Osteocyte (in vitro differentiated cells): Measurements from ENCODE around the gene ZNF432. TPM values are rescaled to one million over a fixed set of nuclear protein-coding genes. Genes with fewer than 3 reads are reported as not detected.
"Not testable (repeated sequence)": the region's sequence is repeated elsewhere in the genome, so short reads cannot be mapped to it uniquely, and the experiment has no call there.

Experiments used
- DNase-seq: peaks from one replicate; pipeline ENCODE4 v3.0.0; 2021; ENCODE audit warnings: mixed read lengths; ENCODE audit not compliant: unreplicated experiment; ENCODE audit errors: extremely low spot score
- H3K27ac Mint-ChIP-seq: one replicate; pipeline ENCODE4 v1.8.0; 2021; ENCODE audit warnings: mild to moderate bottlenecking, mixed read lengths; ENCODE audit not compliant: unreplicated experiment
- H3K27me3 Mint-ChIP-seq: one replicate; pipeline ENCODE4 v1.8.0; 2021; ENCODE audit warnings: mixed read lengths; ENCODE audit not compliant: unreplicated experiment
- H3K36me3 Mint-ChIP-seq: one replicate; pipeline ENCODE4 v1.8.0; 2021; ENCODE audit warnings: mixed read lengths; ENCODE audit not compliant: unreplicated experiment
- H3K4me1 Mint-ChIP-seq: one replicate; pipeline ENCODE4 v1.8.0; 2021; ENCODE audit warnings: mixed read lengths; ENCODE audit not compliant: unreplicated experiment
- H3K4me3 Mint-ChIP-seq: one replicate; pipeline ENCODE4 v1.8.0; 2021; ENCODE audit warnings: mild to moderate bottlenecking, moderate library complexity, mixed read lengths; ENCODE audit not compliant: unreplicated experiment
- H3K9me3 Mint-ChIP-seq: one replicate; pipeline ENCODE4 v1.8.0; 2021; ENCODE audit warnings: mixed read lengths; ENCODE audit not compliant: unreplicated experiment
- total RNA-seq: library from RNA; stranded (reverse); gene quantifications from 2 replicates; pipeline ENCODE4 v1.2.1, GENCODE V29; 2021
- TF ChIP-seq, protein P1 (sequence below): fragments of 200-600 bp; sonication (generic); IDR thresholded peaks from 2 replicates; pipeline ENCODE4 v1.5.0; 2021; ENCODE audit warnings: antibody characterized with exemption, mild to moderate bottlenecking, moderate library complexity

The ZNF432 gene
- total RNA-seq, 1 donor from 2014 or later: 11.5 TPM

DNA sequence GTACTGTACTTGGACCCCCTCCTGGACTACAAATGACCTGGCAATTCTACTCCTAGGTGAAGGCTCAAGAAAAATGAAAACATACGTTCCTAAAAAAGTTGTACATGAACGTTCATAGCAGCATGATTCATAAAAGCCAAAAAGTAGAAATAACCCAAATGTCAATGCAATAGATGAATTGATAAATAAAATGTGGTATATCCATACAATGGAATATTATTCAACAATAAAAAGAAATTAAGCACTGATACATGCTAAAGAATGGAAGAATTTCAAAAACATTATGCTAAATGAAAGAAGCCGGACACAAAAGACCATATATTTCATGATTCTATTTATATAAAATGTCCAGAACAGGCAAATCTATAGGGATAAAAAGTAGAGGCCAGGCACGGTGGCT, 9.5 kb downstream of the ZNF432 start:
- Mint-ChIP-seq H3K9me3 (peaks cover 44% of the 10 kb centered on the region), H3K36me3 (peaks cover 93% of the 10 kb centered on the region), H3K27me3 (no peaks in the 10 kb centered on the region), H3K4me3 (no peak overlapping the region), H3K4me1 (no peaks in the 10 kb centered on the region), H3K27ac (no peak overlapping the region)
- no peak for DNase-seq
- TF ChIP-seq, protein P1, sequence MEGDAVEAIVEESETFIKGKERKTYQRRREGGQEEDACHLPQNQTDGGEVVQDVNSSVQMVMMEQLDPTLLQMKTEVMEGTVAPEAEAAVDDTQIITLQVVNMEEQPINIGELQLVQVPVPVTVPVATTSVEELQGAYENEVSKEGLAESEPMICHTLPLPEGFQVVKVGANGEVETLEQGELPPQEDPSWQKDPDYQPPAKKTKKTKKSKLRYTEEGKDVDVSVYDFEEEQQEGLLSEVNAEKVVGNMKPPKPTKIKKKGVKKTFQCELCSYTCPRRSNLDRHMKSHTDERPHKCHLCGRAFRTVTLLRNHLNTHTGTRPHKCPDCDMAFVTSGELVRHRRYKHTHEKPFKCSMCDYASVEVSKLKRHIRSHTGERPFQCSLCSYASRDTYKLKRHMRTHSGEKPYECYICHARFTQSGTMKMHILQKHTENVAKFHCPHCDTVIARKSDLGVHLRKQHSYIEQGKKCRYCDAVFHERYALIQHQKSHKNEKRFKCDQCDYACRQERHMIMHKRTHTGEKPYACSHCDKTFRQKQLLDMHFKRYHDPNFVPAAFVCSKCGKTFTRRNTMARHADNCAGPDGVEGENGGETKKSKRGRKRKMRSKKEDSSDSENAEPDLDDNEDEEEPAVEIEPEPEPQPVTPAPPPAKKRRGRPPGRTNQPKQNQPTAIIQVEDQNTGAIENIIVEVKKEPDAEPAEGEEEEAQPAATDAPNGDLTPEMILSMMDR: no peak

- no peak for DNase-seq
- peaks cover 1% of the 10 kb centered on the region for H3K4me1 Mint-ChIP-seq
- H3K27me3 Mint-ChIP-seq: no peaks in the 10 kb centered on the region
- H3K4me3 Mint-ChIP-seq: no peak overlapping the region
- peaks cover 77% of the 10 kb centered on the region for H3K36me3 Mint-ChIP-seq
- TF ChIP-seq, protein P1: no peak
- no peak overlapping the region for H3K27ac Mint-ChIP-seq
- H3K9me3 Mint-ChIP-seq: peaks cover 45% of the 10 kb centered on the region
These were observed 14.4 kb downstream of the ZNF432 start for GRCh38 chr19:52034051-52034728.

DNA sequence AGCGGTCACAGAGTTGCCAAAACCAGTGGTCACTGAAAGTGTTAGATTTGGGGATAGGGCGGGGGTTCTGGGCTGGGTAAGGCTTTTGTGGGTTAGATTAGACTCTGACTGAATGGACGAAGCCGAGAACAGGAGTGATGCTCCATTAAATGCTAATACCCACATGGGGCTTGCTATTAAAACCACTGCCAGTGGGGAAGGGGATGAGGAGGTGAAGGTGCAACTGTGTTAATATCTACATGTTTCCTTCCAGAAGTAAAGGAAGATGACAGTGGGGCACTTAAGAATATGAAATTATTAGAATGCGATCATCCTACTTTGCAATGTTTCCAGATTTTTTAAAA, 19.9 kb downstream of the ZNF432 start:
- TF ChIP-seq, protein P1: no peak
- H3K27me3 Mint-ChIP-seq: no peaks in the 10 kb centered on the region
- H3K36me3 Mint-ChIP-seq: peaks cover 46% of the 10 kb centered on the region
- DNase-seq: no peak
- H3K27ac Mint-ChIP-seq: peak overlapping the region; percentile 97
- peak overlapping the region; percentile 91 for H3K4me3 Mint-ChIP-seq
- H3K4me1 Mint-ChIP-seq: peaks cover 19% of the 10 kb centered on the region
- H3K9me3 Mint-ChIP-seq: peaks cover 30% of the 10 kb centered on the region

DNA sequence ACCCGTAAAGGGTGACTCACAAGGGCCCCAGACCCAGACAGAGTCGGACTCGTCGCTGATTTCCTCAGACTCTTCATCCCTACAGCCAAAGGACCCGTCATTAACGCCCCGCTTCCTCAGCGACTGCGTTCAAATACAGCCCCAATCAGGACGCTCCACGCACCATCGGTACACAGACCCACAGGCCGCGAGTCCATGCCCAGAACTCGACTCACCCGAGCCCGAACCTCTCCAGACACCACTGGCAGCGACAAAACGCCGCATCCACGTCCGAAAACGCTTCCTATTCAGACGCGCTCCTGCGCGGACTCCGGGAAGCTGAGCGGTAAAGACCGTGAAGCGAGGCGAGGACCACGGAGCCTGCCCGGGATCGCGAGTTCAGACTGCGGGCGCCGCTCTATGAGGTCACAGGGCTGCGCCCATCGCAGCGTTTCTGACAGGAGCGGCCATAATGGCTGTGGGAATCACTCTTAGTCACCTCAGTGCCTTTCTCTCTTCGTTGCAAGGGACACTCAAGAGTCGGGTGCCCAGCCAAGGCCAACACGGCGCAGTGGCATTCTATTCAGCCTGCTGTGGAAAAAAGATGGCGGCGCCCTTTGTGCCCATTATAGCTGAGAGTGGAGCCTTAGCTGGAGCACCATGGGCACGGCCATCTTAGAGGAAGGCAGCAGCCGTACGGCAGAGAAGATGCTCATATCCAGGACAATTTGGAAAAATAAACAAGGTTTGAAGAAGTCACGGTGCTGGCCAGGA, 20.4 kb downstream of the ZNF432 start, which contains the start of gene ZNF614:
TSS of gene ZNF614 (minus strand) at position 353 of the 753 bp plus-strand sequence. CDS start 2,634 bp downstream, outside the sequence.
- TF ChIP-seq, protein P1: no peak
- peaks cover 19% of the 10 kb centered on the region for H3K4me1 Mint-ChIP-seq
- H3K27me3 Mint-ChIP-seq: no peaks in the 10 kb centered on the region
- peak; percentile 95 for DNase-seq
- peaks cover 48% of the 10 kb centered on the region for H3K36me3 Mint-ChIP-seq
- peak within 1 kb of the TSS; percentile 97 for H3K27ac Mint-ChIP-seq
- H3K4me3 Mint-ChIP-seq: peak within 1 kb of the TSS; percentile 91
- H3K9me3 Mint-ChIP-seq: peaks cover 32% of the 10 kb centered on the region

- H3K4me1 Mint-ChIP-seq: peaks cover 19% of the 10 kb centered on the region
- H3K27me3 Mint-ChIP-seq: not testable (repeated sequence)
- H3K9me3 Mint-ChIP-seq: peaks cover 37% of the 10 kb centered on the region
These were observed 22.2 kb downstream of the ZNF432 start for GRCh38 chr19:52026255-52026990.

DNA sequence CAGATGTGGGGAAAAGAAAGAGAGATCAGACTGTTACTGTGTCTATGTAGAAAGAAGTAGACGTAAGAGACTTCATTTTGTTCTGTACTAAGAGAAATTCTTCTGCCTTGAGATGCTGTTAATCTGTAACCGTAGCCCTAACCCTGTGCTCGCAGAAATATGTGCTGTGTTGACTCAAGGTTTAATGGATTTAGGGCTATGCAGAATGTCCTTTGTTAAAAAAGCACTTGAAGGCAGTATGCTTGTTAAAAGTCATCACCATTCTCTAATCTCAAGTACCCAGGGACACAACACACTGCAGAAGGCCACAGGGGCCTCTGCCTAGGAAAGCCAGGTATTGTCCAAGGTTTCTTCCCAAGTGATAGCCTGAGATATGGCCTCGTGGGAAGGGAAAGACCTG, 24.2 kb downstream of the ZNF432 start:
- not testable (repeated sequence) for H3K4me3 Mint-ChIP-seq, H3K27me3 Mint-ChIP-seq, DNase-seq, H3K27ac Mint-ChIP-seq
- Mint-ChIP-seq H3K36me3 (peaks cover 60% of the 10 kb centered on the region), H3K9me3 (peaks cover 44% of the 10 kb centered on the region), H3K4me1 (peaks cover 19% of the 10 kb centered on the region)

More at GRCh38 chr19:52026255-52026990, 22.2 kb downstream of the ZNF432 start:
- DNase-seq, H3K4me3 Mint-ChIP-seq, H3K27ac Mint-ChIP-seq: not testable (repeated sequence)
- H3K36me3 Mint-ChIP-seq: peaks cover 49% of the 10 kb centered on the region
